HG03196 (cell line): Measurements from ENCODE around the gene RNF213.
"Not testable (repeated sequence)": the region's sequence is repeated elsewhere in the genome, so short reads cannot be mapped to it uniquely, and the experiment has no call there.

Experiments used
- ATAC-seq: cut with Tn5 transposase; IDR thresholded peaks from one replicate; pipeline ENCODE4 v1.9.1; 2021; ENCODE audit not compliant: unreplicated experiment

RNF213 gene

GRCh38 chr17:80410441-80411087 lies 149.9 kb downstream of the RNF213 start:
- not testable (repeated sequence) for ATAC-seq

- ATAC-seq = no peak
These were observed 153.3 kb downstream of the RNF213 start for GRCh38 chr17:80413771-80414507.

GRCh38 chr17:80414508-80414802 lies 153.8 kb downstream of the RNF213 start:
- ATAC-seq = peak; percentile 12

- peak; percentile 87 for ATAC-seq
These were observed 154.4 kb downstream of the RNF213 start, which contains the start of gene ENDOV for GRCh38 chr17:80414803-80415625. Gene ENDOV (plus strand): TSS chr17:80415167. CDS start chr17:80415195, 28 bp downstream.

GRCh38 chr17:80415626-80416137 lies 155.0 kb downstream of the RNF213 start:
- ATAC-seq = no peak

- no peak for ATAC-seq
These were observed 155.7 kb downstream of the RNF213 start for GRCh38 chr17:80416260-80416939.

GRCh38 chr17:80416940-80417293 lies 156.3 kb downstream of the RNF213 start:
- no peak for ATAC-seq

- ATAC-seq = no peak
These were observed 157.9 kb downstream of the RNF213 start for GRCh38 chr17:80418589-80418988.

GRCh38 chr17:80419255-80419654 lies 158.6 kb downstream of the RNF213 start:
- no peak for ATAC-seq

GRCh38 chr17:80421381-80422090 lies 160.9 kb downstream of the RNF213 start:
- no peak for ATAC-seq

GRCh38 chr17:80422276-80422675 lies 161.6 kb downstream of the RNF213 start:
- ATAC-seq = no peak

- no peak for ATAC-seq
These were observed 162.3 kb downstream of the RNF213 start for GRCh38 chr17:80422981-80423380.

GRCh38 chr17:80423536-80424225 lies 163.0 kb downstream of the RNF213 start:
- no peak for ATAC-seq

GRCh38 chr17:80424261-80424660 lies 163.6 kb downstream of the RNF213 start:
- ATAC-seq = no peak

- no peak for ATAC-seq
These were observed 164.5 kb downstream of the RNF213 start for GRCh38 chr17:80424878-80425765.

- no peak for ATAC-seq
These were observed 165.3 kb downstream of the RNF213 start for GRCh38 chr17:80425835-80426426.

GRCh38 chr17:80426671-80427326 lies 166.1 kb downstream of the RNF213 start:
- peak; percentile 62 for ATAC-seq
